CD4-positive, alpha-beta T cell treated with Interleukin-6 at 100 ng/mL for 8 hours (primary cell): Measurements from ENCODE around the gene INPP4B.
A peak's percentile ranks its signal among the peaks of the same experiment; 100 is the strongest.

Experiments used
- DNase-seq: peaks from one replicate; pipeline ENCODE4 v3.0.0-alpha.2; 2020; ENCODE audit warnings: mixed read lengths, low spot score

Gene INPP4B

DNA sequence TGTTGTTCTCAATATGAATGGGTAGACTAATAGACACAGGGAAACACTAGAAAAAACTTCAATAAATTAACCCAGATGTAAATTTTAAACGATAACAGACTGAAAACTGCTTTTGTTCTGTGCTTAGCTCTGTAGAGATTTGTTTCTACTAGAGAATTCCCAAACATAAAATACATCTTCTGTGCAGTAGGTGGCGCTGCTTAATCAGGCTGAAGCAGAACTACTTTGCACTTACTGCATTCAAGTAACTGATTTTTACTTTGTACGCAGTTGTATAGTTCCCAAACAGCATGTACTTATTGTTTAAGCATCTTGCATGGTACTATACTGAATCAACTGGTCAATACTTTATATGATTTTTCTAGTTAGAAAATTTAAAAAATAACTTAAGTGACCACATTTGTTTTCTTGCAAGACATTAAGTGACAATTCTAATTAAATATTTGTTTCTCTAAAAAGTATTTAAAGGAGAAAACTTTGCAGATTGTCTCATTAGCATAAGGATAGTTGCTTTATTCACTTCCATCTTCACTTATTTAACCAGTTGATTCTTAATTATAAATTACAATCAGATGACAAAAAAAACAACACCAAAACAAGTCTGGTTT lies 719.1 kb downstream of the INPP4B start:
- DNase-seq: peak; percentile 69

- DNase-seq: no peak
Observed at GRCh38 chr4:142124874-142125273, 721.2 kb downstream of the INPP4B start.

DNA sequence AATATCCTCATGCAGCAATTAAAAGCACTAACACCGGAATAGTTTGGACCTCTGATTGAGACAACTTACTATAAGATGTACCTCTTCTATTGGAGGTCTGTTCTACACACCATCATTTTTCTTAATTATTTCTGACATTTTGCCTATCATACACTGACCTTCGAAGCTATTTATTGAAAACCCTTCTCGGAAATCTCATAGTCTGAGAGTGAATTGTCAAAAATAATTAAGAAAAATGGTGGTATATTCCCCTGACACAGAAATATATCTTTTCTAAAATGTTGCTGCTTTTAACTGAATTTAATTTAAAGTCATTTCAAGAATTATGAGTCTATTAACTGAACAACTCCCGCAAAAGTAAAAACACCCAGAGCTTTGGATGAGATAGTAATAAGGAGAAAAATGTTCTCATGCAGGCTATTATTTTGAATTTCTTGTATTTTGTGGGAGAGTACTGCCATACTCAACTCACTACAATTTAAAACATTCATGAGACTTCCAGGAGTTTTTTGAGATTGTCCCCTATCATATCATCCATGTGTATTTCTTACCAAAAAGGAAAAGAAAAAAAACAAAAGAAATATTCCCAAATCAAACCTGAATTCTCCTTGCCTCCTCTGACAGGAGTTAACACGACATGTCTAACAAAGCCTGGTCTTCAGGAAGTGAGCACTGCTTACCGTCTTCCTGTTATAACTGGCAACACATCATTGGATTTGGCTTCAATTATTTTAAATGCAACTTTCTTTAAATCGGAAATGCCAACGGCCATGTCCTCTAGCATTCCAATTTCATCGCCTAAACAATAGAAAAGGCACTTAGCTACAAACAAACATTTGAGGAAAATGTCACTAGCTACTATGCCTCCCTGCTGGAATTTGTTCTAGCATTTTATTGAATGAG lies 724.4 kb downstream of the INPP4B start:
- DNase-seq: no peak

GRCh38 chr4:142120921-142121320 lies 725.2 kb downstream of the INPP4B start:
- no peak for DNase-seq

DNA sequence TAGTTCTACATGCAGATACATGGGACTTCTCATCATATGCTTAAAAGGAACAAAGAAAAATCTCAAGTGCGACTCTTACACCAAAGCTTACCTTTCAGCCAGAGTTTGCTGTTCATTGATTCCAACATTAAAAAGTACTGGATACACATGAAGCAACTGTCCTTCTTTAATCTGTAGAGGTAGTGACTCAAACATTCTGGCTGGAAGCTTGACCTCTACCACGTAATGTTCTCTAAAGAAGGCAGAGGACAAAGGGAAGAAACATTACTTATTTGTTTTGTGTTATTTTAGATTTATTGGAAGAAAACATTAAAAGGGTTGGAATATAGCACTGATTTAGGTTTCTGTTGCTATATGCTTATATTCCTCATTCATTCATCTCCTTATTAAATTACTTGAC lies 733.6 kb downstream of the INPP4B start:
- no peak for DNase-seq

DNA sequence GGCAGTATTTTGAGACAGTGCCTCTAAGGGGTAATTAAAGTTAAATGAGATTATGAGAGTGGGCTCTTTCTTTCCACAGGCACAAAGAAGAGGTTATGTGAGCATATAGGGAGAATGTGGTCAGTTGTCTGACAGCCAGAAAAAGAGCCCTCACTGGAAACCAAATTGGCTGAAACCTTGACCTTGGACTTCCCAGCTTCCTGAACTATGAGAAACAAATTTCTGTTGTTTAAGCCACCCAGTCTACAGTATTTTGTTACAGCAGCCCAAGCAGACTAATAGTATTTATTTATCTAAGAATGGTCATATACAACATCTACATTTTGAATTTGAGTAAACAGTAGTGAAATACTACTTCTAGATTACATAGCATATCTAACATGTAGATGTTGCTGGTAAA lies 736.0 kb downstream of the INPP4B start:
- no peak for DNase-seq

DNA sequence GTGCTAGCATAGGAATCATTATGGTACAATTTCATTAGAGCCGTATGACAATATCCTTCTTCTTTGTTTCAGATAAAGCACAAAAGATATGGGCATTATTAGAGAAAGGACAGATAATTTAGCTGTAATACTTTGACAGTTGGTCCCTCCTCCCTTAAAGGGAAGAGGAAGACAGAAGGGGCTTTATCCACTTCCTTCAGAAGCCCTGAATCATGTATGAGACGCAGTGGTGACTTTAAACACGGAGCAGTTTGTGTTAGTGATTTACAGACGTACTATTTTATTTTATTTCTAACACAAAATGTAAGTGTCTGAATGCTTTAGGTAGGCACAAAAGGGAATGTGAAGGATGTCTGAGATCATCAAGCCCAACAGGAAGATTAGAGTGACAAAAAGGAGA lies 742.1 kb downstream of the INPP4B start:
- DNase-seq: no peak

- DNase-seq: no peak
Observed at GRCh38 chr4:142101401-142101800, 744.7 kb downstream of the INPP4B start.

GRCh38 chr4:142100941-142101340 lies 745.2 kb downstream of the INPP4B start:
- DNase-seq: no peak

DNA sequence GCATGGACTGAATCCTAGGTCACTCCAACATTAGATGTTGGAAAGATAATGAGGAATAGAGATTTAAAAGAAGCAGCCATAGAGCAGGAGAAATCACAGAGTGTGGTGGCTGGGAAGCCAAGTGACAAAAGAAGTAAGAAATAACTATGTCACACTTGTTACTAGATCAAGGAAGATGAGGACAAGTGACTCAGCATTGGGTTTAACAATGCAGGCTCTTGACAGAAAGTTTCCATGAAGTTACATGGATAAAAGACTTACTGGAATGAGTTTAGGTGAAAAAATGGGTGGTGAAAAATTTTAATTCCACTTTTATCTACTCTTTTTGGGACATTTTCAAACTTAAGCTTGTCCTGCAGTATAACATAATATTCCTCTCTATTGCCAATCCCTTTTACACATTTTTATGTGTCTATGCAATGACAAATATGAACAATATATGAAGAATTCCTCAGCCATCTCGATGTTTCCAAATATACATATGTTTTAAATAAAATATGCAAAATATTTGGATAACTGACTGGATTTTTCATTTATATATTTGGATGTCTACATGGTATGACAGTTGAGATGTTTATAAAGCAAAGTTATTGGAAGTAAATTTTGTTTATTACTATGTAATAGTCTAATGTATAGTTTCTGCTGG lies 747.1 kb downstream of the INPP4B start:
- no peak for DNase-seq

GRCh38 chr4:142098380-142098779 lies 747.7 kb downstream of the INPP4B start:
- DNase-seq: no peak

- no peak for DNase-seq
Observed at GRCh38 chr4:142097015-142097414, 749.1 kb downstream of the INPP4B start.

GRCh38 chr4:142095886-142096605 lies 750.1 kb downstream of the INPP4B start:
- DNase-seq: no peak

GRCh38 chr4:142092941-142093340 lies 753.2 kb downstream of the INPP4B start:
- no peak for DNase-seq

GRCh38 chr4:142091691-142092182 lies 754.4 kb downstream of the INPP4B start:
- no peak for DNase-seq

DNA sequence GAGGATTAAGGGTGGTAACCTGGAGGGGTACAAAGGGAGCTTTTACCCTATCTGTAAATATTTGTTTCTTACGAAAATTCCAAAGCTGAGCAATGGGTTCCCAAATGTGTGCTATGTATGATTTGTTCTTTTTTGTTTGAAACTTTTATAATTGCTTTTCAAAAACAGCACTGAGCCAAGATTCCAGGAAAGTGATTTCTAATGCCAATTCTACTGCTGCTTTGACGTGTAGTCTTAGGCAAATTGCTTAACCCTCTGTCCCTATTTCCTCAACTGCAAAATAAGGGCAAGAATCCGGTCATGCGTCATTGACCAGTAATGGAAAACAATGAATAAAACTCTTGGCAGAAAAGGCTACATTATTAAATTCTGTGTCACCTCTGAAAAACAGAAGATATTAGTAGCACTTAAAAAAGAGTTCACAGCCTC lies 755.0 kb downstream of the INPP4B start:
- DNase-seq: no peak

DNA sequence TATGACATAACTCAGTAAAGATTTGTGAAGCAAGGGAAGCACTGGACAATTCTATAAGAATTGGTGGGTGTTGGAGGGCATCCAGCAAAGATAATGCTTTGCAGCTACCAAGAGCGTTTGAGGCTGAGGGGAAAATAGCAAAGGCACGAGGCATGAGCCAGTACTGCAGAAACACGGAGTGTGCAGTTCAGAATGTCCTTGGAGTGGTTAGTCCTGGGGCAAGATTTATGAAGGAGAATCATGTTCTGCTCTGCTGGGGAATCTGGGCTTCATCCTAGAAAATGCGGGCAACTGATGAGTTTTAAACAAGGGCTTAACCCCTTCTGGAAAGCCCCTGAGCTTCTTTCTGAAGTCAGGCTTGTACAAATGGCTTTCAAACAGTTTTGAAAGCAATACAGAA lies 757.2 kb downstream of the INPP4B start:
- no peak for DNase-seq

- DNase-seq: no peak
Observed at GRCh38 chr4:142085513-142086292, 760.4 kb downstream of the INPP4B start.

GRCh38 chr4:142083264-142083663 lies 762.8 kb downstream of the INPP4B start:
- no peak for DNase-seq

- no peak for DNase-seq
Observed at GRCh38 chr4:142081025-142081424, 765.1 kb downstream of the INPP4B start.

DNA sequence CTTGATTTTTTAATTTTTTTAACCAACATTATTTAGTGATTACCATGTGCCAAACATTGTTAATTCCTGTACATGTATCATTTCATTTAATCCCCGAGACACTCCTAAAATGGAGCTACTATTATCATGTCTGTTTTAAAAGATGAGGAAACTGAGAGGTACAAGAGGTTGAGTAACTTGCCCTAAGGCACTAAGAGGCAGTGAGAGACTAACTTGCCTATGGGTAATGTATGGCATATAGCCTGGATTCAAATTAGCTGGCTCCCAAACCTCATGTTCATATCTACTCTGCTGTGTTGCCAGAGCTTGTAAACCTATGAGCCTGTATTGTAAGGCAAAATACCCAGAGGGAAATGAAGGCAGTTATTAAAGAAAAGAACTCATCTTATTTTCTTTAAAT lies 766.1 kb downstream of the INPP4B start:
- no peak for DNase-seq
